Osteoblast (primary cell): ENCODE measurements around the gene RBM44. TPM values are rescaled to one million over a fixed set of nuclear protein-coding genes. Genes with fewer than 3 reads are reported as not detected.

Source experiments
- DNase-seq: peaks from one replicate; pipeline ENCODE4 v3.0.0; 2011; ENCODE audit warnings: low spot score, mixed read lengths; ENCODE audit not compliant: insufficient read length; ENCODE audit errors: missing footprints
- H2AFZ ChIP-seq: 2 replicates; pipeline ENCODE4 v1.6.0; 2011; ENCODE audit warnings: mild to moderate bottlenecking, low read length
- H3K27ac ChIP-seq: 2 replicates; pipeline ENCODE4 v1.5.1; 2011; ENCODE audit warnings: mild to moderate bottlenecking, low read depth, low read length, moderate library complexity
- H3K27me3 ChIP-seq: 2 replicates; pipeline ENCODE4 v1.6.0; 2012; ENCODE audit warnings: mild to moderate bottlenecking, control low read depth, inconsistent platforms, low read length, moderate library complexity; ENCODE audit not compliant: insufficient read depth
- H3K36me3 ChIP-seq: 2 replicates; pipeline ENCODE4 v1.5.1; 2011; ENCODE audit warnings: mild to moderate bottlenecking, low read length, control low read depth, moderate library complexity; ENCODE audit not compliant: insufficient read depth
- H3K4me1 ChIP-seq: 2 replicates; pipeline ENCODE4 v1.5.1; 2011; ENCODE audit warnings: mild to moderate bottlenecking, low read length, control low read depth, moderate library complexity; ENCODE audit not compliant: insufficient read depth
- H3K4me2 ChIP-seq: 2 replicates; pipeline ENCODE4 v1.6.0; 2011; ENCODE audit warnings: mild to moderate bottlenecking, low read length; ENCODE audit not compliant: insufficient read depth
- H3K4me3 ChIP-seq: fragments of 200-600 bp; sonication (generic); 3 replicates; pipeline ENCODE4 v1.5.1; 2012; ENCODE audit warnings: mild to moderate bottlenecking, low read length, inconsistent platforms; ENCODE audit not compliant: insufficient read depth
- H3K79me2 ChIP-seq: 2 replicates; pipeline ENCODE4 v1.6.0; 2012; ENCODE audit warnings: mild to moderate bottlenecking, low read length, control low read depth, inconsistent platforms; ENCODE audit not compliant: insufficient read depth
- H3K9me3 ChIP-seq: 2 replicates; pipeline ENCODE4 v1.5.1; 2011; ENCODE audit warnings: low read depth, low read length, control low read depth
- H4K20me1 ChIP-seq: 2 replicates; pipeline ENCODE4 v1.6.0; 2012; ENCODE audit warnings: mild to moderate bottlenecking, low read length, control low read depth; ENCODE audit not compliant: insufficient read depth
- total RNA-seq: library from RNA; depleted of rRNA; stranded (reverse); fragments of >200 nt; gene quantifications from 2 replicates; pipeline ENCODE4 v1.2.3, GENCODE V29; 2012
- TF ChIP-seq, protein P1 (sequence below): IDR thresholded peaks from 2 replicates; pipeline ENCODE4 v1.5.1; 2011; ENCODE audit warnings: mild to moderate bottlenecking, low read depth, low read length, moderate library complexity; ENCODE audit errors: extremely low read depth

RBM44 gene
- total RNA-seq, 1 donor = 0.72 TPM

DNA sequence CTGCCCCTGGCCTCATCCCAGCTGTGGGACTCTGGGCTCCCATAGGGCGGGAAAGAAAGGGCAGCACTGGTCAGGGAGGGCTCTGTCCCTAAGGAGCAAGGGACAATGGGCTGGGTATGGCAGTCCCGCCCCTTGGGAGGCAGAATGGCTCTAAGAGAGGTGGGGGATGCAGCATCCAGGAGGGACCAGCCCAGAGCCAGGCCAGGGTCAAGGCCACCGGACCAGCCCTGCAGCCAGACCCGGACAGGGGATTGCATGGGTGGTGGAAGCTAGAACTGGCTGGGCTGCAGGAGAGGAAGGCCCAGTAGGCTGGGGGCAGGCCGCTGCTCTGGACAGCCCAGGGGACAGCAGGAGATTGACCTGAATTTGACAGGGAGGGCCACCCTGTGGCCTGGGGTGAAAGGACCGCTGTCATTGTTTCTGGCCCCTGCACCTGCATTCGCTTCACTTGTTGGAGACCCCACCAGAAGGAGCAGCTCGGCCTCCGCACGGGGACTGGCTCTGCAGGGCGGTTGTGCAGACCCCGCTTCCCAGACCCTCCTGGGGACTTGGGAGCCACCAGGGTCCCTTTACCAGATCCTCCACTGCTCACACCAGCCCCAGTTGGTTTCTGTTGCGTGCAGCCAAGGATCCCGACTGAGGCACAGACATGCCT, 75.4 kb downstream of the RBM44 start:
- Histone ChIP-seq H2AFZ (peak overlapping the region; percentile 49), H3K79me2 (no peaks in the 10 kb centered on the region), H3K4me3 (no peak overlapping the region), H3K4me2 (peak overlapping the region; percentile 52), H3K4me1 (peaks cover 26% of the 10 kb centered on the region), H3K36me3 (no peaks in the 10 kb centered on the region), H3K27ac (peak overlapping the region; percentile 79), H4K20me1 (no peaks in the 10 kb centered on the region), H3K9me3 (no peaks in the 10 kb centered on the region), H3K27me3 (no peaks in the 10 kb centered on the region)
- DNase-seq = no peak
- TF ChIP-seq, protein P1, sequence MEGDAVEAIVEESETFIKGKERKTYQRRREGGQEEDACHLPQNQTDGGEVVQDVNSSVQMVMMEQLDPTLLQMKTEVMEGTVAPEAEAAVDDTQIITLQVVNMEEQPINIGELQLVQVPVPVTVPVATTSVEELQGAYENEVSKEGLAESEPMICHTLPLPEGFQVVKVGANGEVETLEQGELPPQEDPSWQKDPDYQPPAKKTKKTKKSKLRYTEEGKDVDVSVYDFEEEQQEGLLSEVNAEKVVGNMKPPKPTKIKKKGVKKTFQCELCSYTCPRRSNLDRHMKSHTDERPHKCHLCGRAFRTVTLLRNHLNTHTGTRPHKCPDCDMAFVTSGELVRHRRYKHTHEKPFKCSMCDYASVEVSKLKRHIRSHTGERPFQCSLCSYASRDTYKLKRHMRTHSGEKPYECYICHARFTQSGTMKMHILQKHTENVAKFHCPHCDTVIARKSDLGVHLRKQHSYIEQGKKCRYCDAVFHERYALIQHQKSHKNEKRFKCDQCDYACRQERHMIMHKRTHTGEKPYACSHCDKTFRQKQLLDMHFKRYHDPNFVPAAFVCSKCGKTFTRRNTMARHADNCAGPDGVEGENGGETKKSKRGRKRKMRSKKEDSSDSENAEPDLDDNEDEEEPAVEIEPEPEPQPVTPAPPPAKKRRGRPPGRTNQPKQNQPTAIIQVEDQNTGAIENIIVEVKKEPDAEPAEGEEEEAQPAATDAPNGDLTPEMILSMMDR = no peak

- no peaks in the 10 kb centered on the region for H3K36me3 ChIP-seq
- H3K4me2 ChIP-seq = peak overlapping the region; percentile 52
These were observed 76.1 kb downstream of the RBM44 start for GRCh38 chr2:237874585-237875161.

DNA sequence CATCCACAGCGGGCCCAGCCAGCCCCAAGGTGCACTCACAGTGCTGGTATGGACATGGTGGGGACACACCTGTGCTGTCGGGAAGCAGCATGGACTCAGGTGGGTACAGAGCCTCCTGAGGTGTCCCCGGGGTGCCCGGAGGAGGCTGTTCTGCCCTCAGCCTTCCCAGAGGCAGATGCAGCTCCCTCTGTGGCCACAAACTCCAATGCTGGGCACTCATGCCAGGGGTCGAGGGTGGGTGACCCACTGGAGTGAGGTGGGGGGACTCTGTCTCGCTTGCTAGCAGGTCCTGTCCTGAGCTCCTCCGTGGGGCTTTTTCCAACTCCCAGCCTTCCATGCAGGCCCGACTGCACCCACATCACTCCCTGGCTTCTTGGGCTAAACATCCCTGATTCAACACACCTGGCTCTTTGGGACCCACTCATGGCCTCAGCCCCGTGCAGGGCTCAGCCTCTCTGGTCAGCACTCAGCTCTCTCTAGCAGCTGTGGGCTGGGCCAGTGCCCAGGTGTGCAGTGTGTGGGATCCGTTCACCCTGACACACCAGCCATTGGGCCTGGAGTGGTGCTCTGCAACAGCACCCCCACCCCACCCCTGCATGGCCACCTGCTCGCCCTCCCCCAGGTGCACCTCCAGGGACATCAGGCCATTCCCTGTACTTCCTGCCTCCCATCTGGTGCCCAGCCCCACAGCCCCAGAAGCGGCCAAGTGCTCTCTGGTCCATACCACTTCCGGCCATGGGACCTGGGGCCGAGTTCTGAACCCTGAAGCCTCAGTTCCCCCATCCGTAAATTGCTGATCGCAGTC, 76.9 kb downstream of the RBM44 start:
- no peaks in the 10 kb centered on the region for H3K9me3 ChIP-seq
- peak overlapping the region; percentile 52 for H3K4me2 ChIP-seq
- H3K4me3 ChIP-seq = no peak overlapping the region
- no peak for DNase-seq
- no peaks in the 10 kb centered on the region for H3K27me3 ChIP-seq
- H3K27ac ChIP-seq = peak overlapping the region; percentile 79
- no peaks in the 10 kb centered on the region for H3K36me3 ChIP-seq
- peaks cover 25% of the 10 kb centered on the region for H3K4me1 ChIP-seq
- H3K79me2 ChIP-seq = no peaks in the 10 kb centered on the region
- TF ChIP-seq, protein P1 = no peak
- no peak overlapping the region for H2AFZ ChIP-seq
- H4K20me1 ChIP-seq = no peaks in the 10 kb centered on the region

More at GRCh38 chr2:237874585-237875161, 76.1 kb downstream of the RBM44 start:
- TF ChIP-seq, protein P1 = no peak
- Histone ChIP-seq H3K4me1 (peaks cover 25% of the 10 kb centered on the region), H3K4me3 (peak overlapping the region; percentile 11), H3K79me2 (no peaks in the 10 kb centered on the region), H2AFZ (peak overlapping the region; percentile 49), H4K20me1 (no peaks in the 10 kb centered on the region), H3K27me3 (no peaks in the 10 kb centered on the region), H3K9me3 (no peaks in the 10 kb centered on the region), H3K27ac (peak overlapping the region; percentile 79)
- peak; percentile 99 for DNase-seq

- Histone ChIP-seq H2AFZ (no peak overlapping the region), H3K4me2 (no peak overlapping the region), H3K79me2 (no peaks in the 10 kb centered on the region), H3K4me1 (peaks cover 25% of the 10 kb centered on the region), H3K4me3 (no peak overlapping the region), H4K20me1 (no peaks in the 10 kb centered on the region), H3K36me3 (no peaks in the 10 kb centered on the region), H3K9me3 (no peaks in the 10 kb centered on the region), H3K27ac (no peak overlapping the region), H3K27me3 (no peaks in the 10 kb centered on the region)
- TF ChIP-seq, protein P1 = no peak
- no peak for DNase-seq
These were observed 77.5 kb downstream of the RBM44 start for GRCh38 chr2:237876061-237876526.
